ENCODE data around the gene HDLBP. TPM values are rescaled to one million over a fixed set of nuclear protein-coding genes. Genes with fewer than 3 reads are reported as not detected.

The HDLBP gene
- total and polyA plus RNA-seq, 4 donors: 220 to 476 (median 318) TPM

GRCh38 chr2:241193271-241193670 lies 122.2 kb downstream of the HDLBP start:
- Histone ChIP-seq H3K27me3 (ENCODE audit: control insufficient read depth in 1 of 2, insufficient read depth in 2 of 2, low read length in 1 of 2) (no peaks in the 10 kb centered on the region), H3K4me3 (ENCODE audit: low read length in 2 of 2) (no peak overlapping the region), H3K27ac (ENCODE audit: low read depth in 1 of 2, low read length in 2 of 2) (no peak overlapping the region), H3K4me1 (ENCODE audit: control insufficient read depth in 1 of 2, insufficient read depth in 2 of 2, low read length in 2 of 2) (no peaks in the 10 kb centered on the region), H3K9me3 (ENCODE audit: control insufficient read depth, low read length) (no peaks in the 10 kb centered on the region), H3K36me3 (ENCODE audit: control insufficient read depth in 1 of 2, insufficient read depth in 2 of 2, low read length in 1 of 2) (no peaks in the 10 kb centered on the region)
- DNase-seq (peak in 1 of 2 donors; percentile 47), ATAC-seq (ENCODE audit: low FRiP score) (no peak)
- 86 to 88% methylated on average over 8 of the region's 8 CpGs for WGBS, 2 donors
- intact Hi-C loops (cut with DNase I): no loop called here

DNA sequence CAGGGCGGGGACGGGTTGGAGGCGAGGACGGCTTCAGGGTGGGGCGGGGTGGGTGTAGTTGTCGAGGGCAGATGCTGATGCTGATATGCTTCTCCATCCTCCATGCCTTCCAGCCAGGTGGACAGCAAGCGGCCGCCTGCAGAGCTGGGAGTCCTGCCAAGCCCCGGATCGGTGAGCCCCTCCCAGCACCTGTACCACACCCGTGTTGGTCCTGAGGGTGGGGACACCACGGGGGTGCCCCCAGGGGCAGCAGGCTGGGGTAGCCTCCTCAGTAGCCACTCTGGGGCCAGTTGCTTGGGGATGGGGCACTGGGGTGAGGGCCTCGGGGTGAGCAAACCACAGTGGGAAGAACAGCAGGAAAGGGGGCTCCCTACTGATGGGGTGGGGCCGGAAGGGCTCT lies 124.4 kb downstream of the HDLBP start:
- no peaks in the 10 kb centered on the region for H3K9me3 ChIP-seq (ENCODE audit: control insufficient read depth, low read length)
- no peak for ATAC-seq (ENCODE audit: low FRiP score)
- peak in 1 of 2 donors; percentile 61 for DNase-seq
- no peak overlapping the region for H3K4me3 ChIP-seq (ENCODE audit: low read length in 2 of 2)
- intact Hi-C loops (cut with DNase I): no loop called here
- no peak overlapping the region for H3K27ac ChIP-seq (ENCODE audit: low read depth in 1 of 2, low read length in 2 of 2)
- WGBS, 2 donors: 83 to 85% methylated on average over 12 to 14 of the region's 14 CpGs
- H3K27me3 ChIP-seq (ENCODE audit: control insufficient read depth in 1 of 2, insufficient read depth in 2 of 2, low read length in 1 of 2): no peaks in the 10 kb centered on the region
- H3K36me3 ChIP-seq (ENCODE audit: control insufficient read depth in 1 of 2, insufficient read depth in 2 of 2, low read length in 1 of 2): no peaks in the 10 kb centered on the region
- H3K4me1 ChIP-seq (ENCODE audit: control insufficient read depth in 1 of 2, insufficient read depth in 2 of 2, low read length in 2 of 2): no peaks in the 10 kb centered on the region

GRCh38 chr2:241190291-241190981 lies 125.0 kb downstream of the HDLBP start:
- intact Hi-C loops (cut with DNase I): no loop called here
- 90 to 91% methylated on average over 18 to 19 of the region's 19 CpGs for WGBS, 2 donors
- Histone ChIP-seq H3K27me3 (ENCODE audit: control insufficient read depth in 1 of 2, insufficient read depth in 2 of 2, low read length in 1 of 2) (no peaks in the 10 kb centered on the region), H3K36me3 (ENCODE audit: control insufficient read depth in 1 of 2, insufficient read depth in 2 of 2, low read length in 1 of 2) (no peaks in the 10 kb centered on the region), H3K4me3 (ENCODE audit: low read length in 2 of 2) (no peak overlapping the region), H3K9me3 (ENCODE audit: control insufficient read depth, low read length) (no peaks in the 10 kb centered on the region), H3K27ac (ENCODE audit: low read depth in 1 of 2, low read length in 2 of 2) (no peak overlapping the region), H3K4me1 (ENCODE audit: control insufficient read depth in 1 of 2, insufficient read depth in 2 of 2, low read length in 2 of 2) (no peaks in the 10 kb centered on the region)
- DNase-seq (peak in 1 of 2 donors; percentile 65), ATAC-seq (ENCODE audit: low FRiP score) (no peak)

GRCh38 chr2:241189856-241190201 lies 125.6 kb downstream of the HDLBP start:
- no peaks in the 10 kb centered on the region for H3K4me1 ChIP-seq (ENCODE audit: control insufficient read depth in 1 of 2, insufficient read depth in 2 of 2, low read length in 2 of 2)
- 85 to 86% methylated on average over 15 of the region's 15 CpGs for WGBS, 2 donors
- H3K4me3 ChIP-seq (ENCODE audit: low read length in 2 of 2): no peak overlapping the region
- no peaks in the 10 kb centered on the region for H3K36me3 ChIP-seq (ENCODE audit: control insufficient read depth in 1 of 2, insufficient read depth in 2 of 2, low read length in 1 of 2)
- intact Hi-C loops (cut with DNase I): no loop called here
- no peaks in the 10 kb centered on the region for H3K9me3 ChIP-seq (ENCODE audit: control insufficient read depth, low read length)
- no peaks in the 10 kb centered on the region for H3K27me3 ChIP-seq (ENCODE audit: control insufficient read depth in 1 of 2, insufficient read depth in 2 of 2, low read length in 1 of 2)
- no peak overlapping the region for H3K27ac ChIP-seq (ENCODE audit: low read depth in 1 of 2, low read length in 2 of 2)
- peak in 1 of 2 donors; percentile 65 for DNase-seq
- ATAC-seq (ENCODE audit: low FRiP score): no peak

DNA sequence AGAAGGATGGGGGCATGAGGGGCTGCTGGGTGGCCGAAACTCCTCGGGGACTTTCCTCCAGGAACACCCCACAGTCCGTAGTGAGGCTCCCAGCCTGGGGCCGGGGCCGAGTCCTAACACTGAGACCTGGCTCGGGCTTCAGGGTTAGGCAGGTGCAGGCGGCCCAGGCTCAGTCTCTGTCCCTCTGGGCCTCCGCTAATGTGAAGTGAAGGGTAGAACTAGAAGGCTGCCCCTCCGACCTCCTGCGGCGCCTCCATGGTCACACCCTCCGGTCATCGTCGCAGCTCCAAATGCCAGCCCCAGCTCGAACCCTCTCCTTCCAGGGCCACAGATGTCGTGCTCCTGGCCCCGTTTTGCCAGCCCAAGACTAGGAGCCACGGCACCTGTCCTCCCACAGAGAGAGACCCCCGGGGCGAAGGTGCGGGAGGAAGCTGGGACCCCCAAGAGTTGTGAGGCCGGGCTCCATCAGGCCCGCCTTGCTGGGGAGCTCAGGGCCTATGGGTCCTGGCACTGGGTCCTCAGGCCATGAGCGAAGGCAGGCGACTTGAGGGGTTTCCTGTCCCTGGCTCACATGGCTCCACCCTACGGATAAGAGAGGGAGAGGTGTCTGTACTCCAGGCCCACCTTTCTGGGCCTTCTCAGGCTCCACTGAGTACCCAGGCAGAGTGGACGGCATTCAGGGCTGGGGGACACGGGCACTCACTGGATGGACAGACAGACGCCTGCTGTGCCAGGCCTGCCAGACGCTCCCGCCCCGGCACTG lies 126.2 kb downstream of the HDLBP start:
- no peaks in the 10 kb centered on the region for H3K9me3 ChIP-seq (ENCODE audit: control insufficient read depth, low read length)
- peak in 1 of 2 donors; percentile 69 for DNase-seq
- WGBS, 2 donors: 90 to 92% methylated on average over 32 of the region's 32 CpGs
- ATAC-seq (ENCODE audit: low FRiP score): no peak
- H3K27ac ChIP-seq (ENCODE audit: low read depth in 1 of 2, low read length in 2 of 2): no peak overlapping the region
- intact Hi-C loops (cut with DNase I): no loop called here
- no peaks in the 10 kb centered on the region for H3K36me3 ChIP-seq (ENCODE audit: control insufficient read depth in 1 of 2, insufficient read depth in 2 of 2, low read length in 1 of 2)
- H3K27me3 ChIP-seq (ENCODE audit: control insufficient read depth in 1 of 2, insufficient read depth in 2 of 2, low read length in 1 of 2): no peaks in the 10 kb centered on the region
- no peak overlapping the region for H3K4me3 ChIP-seq (ENCODE audit: low read length in 2 of 2)
- H3K4me1 ChIP-seq (ENCODE audit: control insufficient read depth in 1 of 2, insufficient read depth in 2 of 2, low read length in 2 of 2): no peaks in the 10 kb centered on the region

DNA sequence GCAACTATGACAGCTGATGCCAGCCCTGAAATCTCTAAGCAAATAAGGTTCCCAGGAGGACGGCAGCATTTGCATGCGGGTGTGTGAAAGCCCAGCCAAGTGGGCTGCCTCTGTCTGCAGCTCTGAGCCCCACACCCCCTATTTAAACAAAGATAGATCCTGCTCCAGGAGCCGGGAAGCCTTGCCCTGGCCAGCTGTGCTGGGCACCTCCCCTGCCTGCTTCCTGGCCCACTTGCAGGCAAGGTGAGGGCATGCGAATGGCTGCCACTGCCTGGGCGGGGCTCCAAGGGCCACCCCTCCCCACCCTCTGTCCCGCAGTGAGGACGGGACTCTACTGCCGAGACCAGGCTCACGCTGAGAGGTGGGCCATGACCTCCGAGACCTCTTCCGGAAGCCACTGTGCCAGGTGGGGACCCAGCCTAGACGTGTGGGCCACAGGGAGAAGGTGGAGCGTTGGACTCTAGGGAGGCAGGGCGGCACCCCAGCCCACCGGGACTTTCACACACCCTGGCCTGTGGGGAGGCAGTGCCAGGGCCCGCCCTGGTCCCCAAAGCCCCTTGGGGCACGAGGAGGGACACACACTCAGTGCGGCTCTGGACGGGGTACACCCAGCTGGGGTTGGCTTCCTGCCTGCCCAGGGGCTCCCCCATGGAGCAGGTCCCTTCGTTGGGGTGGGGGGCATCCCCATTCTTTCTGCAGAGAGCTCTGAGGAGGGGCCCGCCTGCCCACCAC lies 126.9 kb downstream of the HDLBP start, which contains the start of gene ANO7:
Gene ANO7 (plus strand): TSS at position 317 of the 732 bp plus-strand sequence. CDS start 1,387 bp downstream, outside the sequence.
- Histone ChIP-seq H3K27me3 (ENCODE audit: control insufficient read depth in 1 of 2, insufficient read depth in 2 of 2, low read length in 1 of 2) (no peaks in the 10 kb centered on the region), H3K36me3 (ENCODE audit: control insufficient read depth in 1 of 2, insufficient read depth in 2 of 2, low read length in 1 of 2) (no peaks in the 10 kb centered on the region), H3K9me3 (ENCODE audit: control insufficient read depth, low read length) (no peaks in the 10 kb centered on the region), H3K27ac (ENCODE audit: low read depth in 1 of 2, low read length in 2 of 2) (no peak within 1 kb of the TSS), H3K4me1 (ENCODE audit: control insufficient read depth in 1 of 2, insufficient read depth in 2 of 2, low read length in 2 of 2) (no peaks in the 10 kb centered on the region), H3K4me3 (ENCODE audit: low read length in 2 of 2) (no peak within 1 kb of the TSS)
- intact Hi-C loops (cut with DNase I): no loop called here
- DNase-seq (no peak), ATAC-seq (ENCODE audit: low FRiP score) (no peak)
- WGBS, 2 donors: 50 to 58% methylated on average over 20 to 21 of the region's 21 CpGs

DNA sequence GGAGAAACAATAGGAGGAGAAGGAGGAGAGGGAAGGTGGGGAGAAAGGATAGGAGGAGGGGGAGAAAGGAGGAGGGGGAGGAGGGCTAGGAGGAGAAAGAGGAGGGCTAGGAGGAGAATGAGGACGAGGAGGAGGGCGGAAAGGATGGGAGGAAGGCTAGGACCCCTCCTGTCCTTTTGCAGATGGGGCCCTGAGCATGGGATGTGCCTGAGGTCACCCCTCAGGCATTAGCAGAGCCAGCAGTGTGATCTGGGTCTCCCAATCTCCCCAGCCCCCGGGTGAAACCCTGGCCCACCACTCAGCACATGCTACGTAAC lies 127.6 kb downstream of the HDLBP start:
- H3K9me3 ChIP-seq (ENCODE audit: control insufficient read depth, low read length): no peaks in the 10 kb centered on the region
- H3K4me3 ChIP-seq (ENCODE audit: low read length in 2 of 2): no peak overlapping the region
- H3K36me3 ChIP-seq (ENCODE audit: control insufficient read depth in 1 of 2, insufficient read depth in 2 of 2, low read length in 1 of 2): peaks cover 0 to under 1% of the 10 kb centered on the region in 2 donors
- ATAC-seq (ENCODE audit: low FRiP score) (no peak), DNase-seq (no peak)
- no peaks in the 10 kb centered on the region for H3K27me3 ChIP-seq (ENCODE audit: control insufficient read depth in 1 of 2, insufficient read depth in 2 of 2, low read length in 1 of 2)
- no peak overlapping the region for H3K27ac ChIP-seq (ENCODE audit: low read depth in 1 of 2, low read length in 2 of 2)
- intact Hi-C loops (cut with DNase I): no loop called here
- WGBS, 2 donors: 41 to 52% methylated on average over 4 of the region's 4 CpGs
- H3K4me1 ChIP-seq (ENCODE audit: control insufficient read depth in 1 of 2, insufficient read depth in 2 of 2, low read length in 2 of 2): no peaks in the 10 kb centered on the region

- DNase-seq (no peak), ATAC-seq (ENCODE audit: low FRiP score) (no peak)
- Histone ChIP-seq H3K9me3 (ENCODE audit: control insufficient read depth, low read length) (no peaks in the 10 kb centered on the region), H3K4me1 (ENCODE audit: control insufficient read depth in 1 of 2, insufficient read depth in 2 of 2, low read length in 2 of 2) (no peaks in the 10 kb centered on the region), H3K27me3 (ENCODE audit: control insufficient read depth in 1 of 2, insufficient read depth in 2 of 2, low read length in 1 of 2) (no peaks in the 10 kb centered on the region), H3K36me3 (ENCODE audit: control insufficient read depth in 1 of 2, insufficient read depth in 2 of 2, low read length in 1 of 2) (peaks cover 0 to 2% of the 10 kb centered on the region in 2 donors), H3K4me3 (ENCODE audit: low read length in 2 of 2) (no peak overlapping the region), H3K27ac (ENCODE audit: low read depth in 1 of 2, low read length in 2 of 2) (no peak overlapping the region)
- intact Hi-C loops (cut with DNase I): no loop called here
- WGBS, 2 donors: 49 to 55% methylated on average over 14 of the region's 14 CpGs
Observed at GRCh38 chr2:241187101-241187917, 128.2 kb downstream of the HDLBP start.
